K562 (cell line): Measurements from ENCODE around the gene SLC7A11. TPM values are rescaled to one million over a fixed set of nuclear protein-coding genes. Genes with fewer than 3 reads are reported as not detected.

Experiments
- ATAC-seq: fragments of 200-7000 bp; cut with Tn5 transposase; 3 replicates; pipeline ENCODE4 v1.9.1; 2020; ENCODE audit warnings: moderate library complexity
- BruUV-seq: library from RNA; stranded (reverse); fragments of 400-500 nt; replicated peaks from 2 replicates; lab custom pipeline; 2021; lab: Mats Ljungman, UMichigan
- CTCF ChIA-PET: fragments of 300-600 bp; formaldehyde crosslinking; extraction: SDS; loops from one replicate; lab custom pipeline; 2021; ENCODE audit warnings: low intra/inter-chr PET ratio; lab: Yijun Ruan, JAX
- POLR2A ChIA-PET: fragments of 300-600, 350-650 bp; sonication (Branson Sonifier 250); formaldehyde crosslinking; extraction: SDS; loops from one replicate; lab custom pipeline; 2021; ENCODE audit warnings: antibody characterized with exemption, inconsistent platforms; lab: Yijun Ruan, JAX
- DNase-seq, 4 experiments: peaks; one replicate each; pipeline versions ENCODE4 v3.0.0 to v3.0.0-alpha.2; 2011 to 2018; ENCODE audit warnings: low spot score in 3 of 4, mixed read lengths in 3 of 4; ENCODE audit errors: extremely low read depth in 1 of 4
- FAIRE-seq: peaks from 2 replicates; lab custom pipeline; 2011; peaks lifted over from hg19 to GRCh38; lab: Jason Lieb, UNC
- H2AFZ ChIP-seq: 2 replicates; pipeline ENCODE4 v1.6.0; 2011; ENCODE audit warnings: low read depth, low read length, control low read depth, inconsistent platforms
- H3K27ac ChIP-seq: fragments of 200-600 bp; 3 replicates; pipeline ENCODE4 v1.8.0; 2011; ENCODE audit warnings: low read depth, mild to moderate bottlenecking, control low read depth, inconsistent platforms, low read length, moderate library complexity, mixed read lengths; ENCODE audit errors: extremely low read depth
- H3K27me3 ChIP-seq, 2 experiments: fragments of 300-600 bp in 1 of 2; 2 replicates in 1 of 2; 3 replicates in 1 of 2; pipeline versions ENCODE4 v1.6.0 to v1.8.0; 2011; ENCODE audit warnings: inconsistent platforms in 2 of 2, low read length in 2 of 2, mild to moderate bottlenecking in 1 of 2, mixed read lengths in 1 of 2, moderate library complexity in 1 of 2; ENCODE audit not compliant: control insufficient read depth in 2 of 2, insufficient read depth in 2 of 2
- H3K36me3 ChIP-seq: fragments of 300-600 bp; 3 replicates; pipeline ENCODE4 v1.8.0; 2011; ENCODE audit warnings: mild to moderate bottlenecking, low read length, inconsistent platforms; ENCODE audit not compliant: control insufficient read depth, insufficient read depth
- H3K4me1 ChIP-seq, 2 experiments: fragments of 200-600 bp in 1 of 2; replicated peaks in 1 of 2; 2 replicates in 1 of 2; 3 replicates in 1 of 2; pipeline versions ENCODE4 v1.5.1 to v1.8.0; 2011; ENCODE audit warnings: inconsistent platforms in 2 of 2, low read length in 2 of 2, mild to moderate bottlenecking in 1 of 2, mixed read lengths in 1 of 2, moderate library complexity in 1 of 2; ENCODE audit not compliant: control insufficient read depth in 2 of 2, insufficient read depth in 2 of 2
- H3K4me2 ChIP-seq: 2 replicates; pipeline ENCODE4 v1.6.1; 2011; ENCODE audit warnings: low read length, control low read depth, inconsistent platforms, mixed read lengths; ENCODE audit not compliant: insufficient read depth
- H3K4me3 ChIP-seq: fragments of 200-600 bp; sonication (generic), shearing (Covaris generic); 2 replicates; pipeline ENCODE4 v1.5.1; 2016; ENCODE audit warnings: control low read depth, inconsistent platforms
- H3K79me2 ChIP-seq: fragments of 200-600 bp; 3 replicates; pipeline ENCODE4 v1.8.0; 2011; ENCODE audit warnings: low read length, inconsistent platforms; ENCODE audit not compliant: control insufficient read depth, insufficient read depth
- H3K9ac ChIP-seq, 2 experiments: 2 replicates each; pipeline versions ENCODE4 v1.6.0 to v1.6.1; 2011; ENCODE audit warnings: low read depth in 2 of 2, low read length in 2 of 2, control low read depth in 1 of 2, inconsistent platforms in 1 of 2, mild to moderate bottlenecking in 1 of 2, mixed read lengths in 1 of 2; ENCODE audit not compliant: insufficient read depth in 1 of 2
- H3K9me1 ChIP-seq: one replicate; pipeline ENCODE4 v1.6.0; 2011; ENCODE audit warnings: inconsistent platforms, mild to moderate bottlenecking, low read length, moderate library complexity; ENCODE audit not compliant: control insufficient read depth, insufficient read depth
- H3K9me3 ChIP-seq: replicated peaks from 2 replicates; pipeline ENCODE4 v1.5.1; 2011; ENCODE audit warnings: low read depth, low read length, inconsistent platforms; ENCODE audit not compliant: control insufficient read depth, insufficient read depth
- H4K20me1 ChIP-seq: replicated peaks from 2 replicates; pipeline ENCODE4 v1.6.1; 2011; ENCODE audit warnings: low read length, inconsistent platforms, mixed read lengths; ENCODE audit not compliant: control insufficient read depth, insufficient read depth
- JUND ChIP-seq, 2 experiments: IDR thresholded peaks; 2 replicates in 1 of 2; 3 replicates in 1 of 2; pipeline ENCODE4 v1.6.1; 2011; ENCODE audit warnings: borderline replicate concordance in 2 of 2, low read depth in 2 of 2, low read length in 2 of 2, improper control_type of control experiment in 1 of 2, missing biosample characterization in 1 of 2, missing genetic modification characterization in 1 of 2, missing genetic modification reagents in 1 of 2
- KHSRP ChIP-seq: fragments of 450-650 bp; IDR thresholded peaks from 2 replicates; pipeline ENCODE4 v1.6.1; 2017
- POLR2B ChIP-seq: fragments of 450-650 bp; IDR thresholded peaks from 2 replicates; pipeline ENCODE4 v1.6.1; 2018; ENCODE audit warnings: low read depth; ENCODE audit not compliant: partially characterized antibody
- POLR2H ChIP-seq: IDR thresholded peaks from 2 replicates; pipeline ENCODE4 v1.6.1; 2016; ENCODE audit warnings: missing genetic modification characterization, low read depth, mild to moderate bottlenecking, control low read depth, missing compliant biosample characterization, moderate library complexity
- SUPT5H ChIP-seq: fragments of 450-650 bp; IDR thresholded peaks from 2 replicates; pipeline ENCODE4 v1.6.1; 2016
- ZBTB26 ChIP-seq: fragments of 450-650 bp; formaldehyde crosslinking; IDR thresholded peaks from 2 replicates; pipeline ENCODE4 v1.4.0; 2022; ENCODE audit warnings: missing genetic modification characterization
- WGBS: fragments of 100-300 bp; shearing (Covaris generic); methylation state at CpG from one replicate; pipeline ENCODE4 v1.1.6; 2016; ENCODE audit warnings: low coverage, mixed read lengths; ENCODE audit not compliant: insufficient coverage; ENCODE audit errors: missing lambda C conversion rate; 5-methylcytosine and 5-hydroxymethylcytosine counted together
- in situ Hi-C: fragments of 300-500 bp; cut with MboI; formaldehyde crosslinking; loops from 4 replicates; pipeline ENCODE4 v1.15.0; 2018; ENCODE audit warnings: inconsistent platforms, mixed read lengths
- intact Hi-C: fragments of 100-400 bp; cut with micrococcal nuclease; formaldehyde crosslinking; loops from 2 replicates; pipeline ENCODE4 v1.14.2; 2022
- polyA plus RNA-seq, 8 experiments: library from polyadenylated mRNA; depleted of rRNA in 4 of 8; stranded (reverse) in 5 of 8; unstranded in 3 of 8; fragments of >200 nt; fragmentation: Nextera tagmentation in 2 of 8; fragmentation: Illumina TruSeq in 1 of 8; extraction: Ambion mirVana in 2 of 8; extraction: Trizol in 1 of 8; gene quantifications; 2 replicates each; pipeline versions ENCODE4 v1.2.1 to v1.2.3, GENCODE V29; 2011 to 2014; ENCODE audit warnings: inconsistent platforms in 1 of 8, missing spikeins in 1 of 8
- total RNA-seq, 7 experiments: library from RNA; depleted of rRNA in 6 of 7; stranded (reverse); fragments of >200 nt in 6 of 7; fragmentation: Illumina TruSeq in 2 of 7; extraction: Trizol in 2 of 7; gene quantifications; 2 replicates each; pipeline versions ENCODE4 v1.2.1 to v1.2.3, GENCODE V29; 2011 to 2021; ENCODE audit warnings: low replicate concordance in 1 of 7
- TF ChIP-seq, protein P1 (sequence below), 2 experiments: fragments of 450-650 bp in 1 of 2; sonication (generic) in 1 of 2; formaldehyde crosslinking in 1 of 2; IDR thresholded peaks in 1 of 2; conservative IDR thresholded peaks in 1 of 2; 2 replicates each; pipeline versions ENCODE4 v1.6.1 to v1.8.1; 2016 to 2023; ENCODE audit warnings: mild to moderate bottlenecking in 2 of 2, moderate library complexity in 2 of 2, inconsistent platforms in 1 of 2, missing genetic modification reagents in 1 of 2

SLC7A11 gene
- total and polyA plus RNA-seq, 9 of the 15 experiments (the other 6 are each of a cell fraction or from before 2014, with no cell fraction given): 4.5 to 26.1 (median 13.5) TPM

GRCh38 chr4:138225477-138225876 lies 16.7 kb downstream of the SLC7A11 start:
- Histone ChIP-seq H3K27me3 (no peaks in the 10 kb centered on the region), H3K36me3 (peaks cover 63% of the 10 kb centered on the region), H3K79me2 (peaks cover 22% of the 10 kb centered on the region; the same call in 2 of the 3 replicates), H3K9ac (no peak overlapping the region), H3K4me1 (no peaks in the 10 kb centered on the region), H3K27ac (no peak overlapping the region), H3K4me3 (no peak overlapping the region), H3K9me1 (no peaks in the 10 kb centered on the region), H3K9me3 (no peaks in the 10 kb centered on the region), H4K20me1 (no peaks in the 10 kb centered on the region), H2AFZ (no peak overlapping the region), H3K4me2 (no peak overlapping the region)
- intact Hi-C loops (no loop called here), in situ Hi-C loops (no loop called here)
- ChIA-PET CTCF (no interaction called here), POLR2A (interaction anchor here (1.5 kb wide), 1 partner anchor 17 kb away, joined by 5 read pairs; the partner anchor contains the start of gene SLC7A11)
- DNase-seq (no peak), ATAC-seq (no peak), FAIRE-seq (no peak)
- no TSS peak for BruUV-seq
- TF ChIP-seq POLR2H (tag) (no peak), JUND (IDR thresholded peaks at IDR 0.05; ENCODE audit: borderline replicate concordance, low read depth, low read length) (no peak), JUND (tag; IDR thresholded peaks at IDR 0.05; ENCODE audit: borderline replicate concordance, low read depth, low read length) (no peak)
- TF ChIP-seq, protein P1, sequence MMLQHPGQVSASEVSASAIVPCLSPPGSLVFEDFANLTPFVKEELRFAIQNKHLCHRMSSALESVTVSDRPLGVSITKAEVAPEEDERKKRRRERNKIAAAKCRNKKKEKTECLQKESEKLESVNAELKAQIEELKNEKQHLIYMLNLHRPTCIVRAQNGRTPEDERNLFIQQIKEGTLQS (IDR thresholded peaks at IDR 0.05): peak; percentile 53
- TF ChIP-seq, protein P1 (CRISPR knock-in tag; conservative IDR thresholded peaks at IDR 0.05): no peak
- WGBS: 46% methylated on average over 1 of the region's 1 CpG

DNA sequence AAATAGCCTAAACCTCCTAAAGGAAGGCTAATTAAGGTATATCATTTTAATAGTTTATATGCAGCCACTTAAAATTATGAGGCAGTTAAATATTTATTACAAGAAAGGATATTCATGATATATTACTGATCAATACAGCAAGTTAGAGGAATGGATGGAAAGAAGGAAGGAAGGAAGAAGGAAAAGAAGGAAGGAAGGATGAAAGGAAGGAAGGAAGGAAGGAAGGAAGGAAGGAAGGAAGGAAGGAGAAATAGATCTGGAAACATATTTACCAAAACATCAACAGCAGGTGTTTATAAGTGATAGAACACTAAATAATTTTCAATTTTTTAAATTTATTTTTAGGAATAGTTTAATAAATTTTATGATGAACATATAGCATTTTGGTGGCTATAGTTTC lies 17.5 kb downstream of the SLC7A11 start:
- Histone ChIP-seq H3K79me2 (peaks cover 17% of the 10 kb centered on the region; the same call in 2 of the 3 replicates), H4K20me1 (no peaks in the 10 kb centered on the region), H2AFZ (no peak overlapping the region), H3K4me1 (no peaks in the 10 kb centered on the region), H3K36me3 (peaks cover 59% of the 10 kb centered on the region), H3K9me3 (no peaks in the 10 kb centered on the region), H3K27ac (no peak overlapping the region), H3K27me3 (no peaks in the 10 kb centered on the region), H3K9ac (no peak overlapping the region), H3K4me3 (no peak overlapping the region), H3K4me2 (no peak overlapping the region), H3K9me1 (no peaks in the 10 kb centered on the region)
- DNase-seq (no peak), ATAC-seq (no peak), FAIRE-seq (no peak)
- intact Hi-C loops: no loop called here
- in situ Hi-C loops: no loop called here
- CTCF ChIA-PET: no interaction called here
- POLR2A ChIA-PET: no interaction called here
- TF ChIP-seq ZBTB26 (no peak), KHSRP (0 out of 2 replicates have a peak, but pooled peaks have one; percentile 30), SUPT5H (0 out of 2 replicates have a peak, but pooled peaks have one; percentile 36), POLR2B (peak; percentile 58)
- no TSS peak for BruUV-seq
